WTC11 (cell line): Measurements from ENCODE around the gene TMEM178B. TPM values are rescaled to one million over a fixed set of nuclear protein-coding genes. Genes with fewer than 3 reads are reported as not detected.

Experiments
- ATAC-seq: fragments of 200-7000 bp; cut with Tn5 transposase; 2 replicates; pipeline ENCODE4 v1.10.0; 2021; ENCODE audit warnings: mild to moderate bottlenecking, moderate library complexity
- CTCF ChIA-PET: fragments of 300-600 bp; sonication (Branson Sonifier 250); formaldehyde crosslinking; loops from one replicate; lab custom pipeline; 2021; ENCODE audit warnings: antibody characterized with exemption; lab: Charles Lee
- POLR2A ChIA-PET: fragments of 350-600 bp; sonication (Branson Sonifier 250); formaldehyde crosslinking; loops from one replicate; lab custom pipeline; 2021; ENCODE audit warnings: antibody characterized with exemption; lab: Charles Lee
- DNase-seq: peaks from one replicate; pipeline ENCODE4 v3.0.0; 2021; ENCODE audit warnings: low spot score
- H3K27ac Mint-ChIP-seq: 2 replicates; pipeline ENCODE4 v1.8.0; 2021; ENCODE audit warnings: mixed read lengths
- H3K27me3 Mint-ChIP-seq: 2 replicates; pipeline ENCODE4 v1.8.0; 2021; ENCODE audit warnings: low read depth, mild to moderate bottlenecking, moderate library complexity, mixed read lengths
- H3K36me3 Mint-ChIP-seq: 2 replicates; pipeline ENCODE4 v1.8.0; 2021; ENCODE audit warnings: mixed read lengths
- H3K4me1 Mint-ChIP-seq: 2 replicates; pipeline ENCODE4 v1.8.0; 2022; ENCODE audit warnings: mixed read lengths
- H3K4me3 Mint-ChIP-seq: 2 replicates; pipeline ENCODE4 v1.8.0; 2021; ENCODE audit warnings: mild to moderate bottlenecking, moderate library complexity, mixed read lengths
- H3K9me3 Mint-ChIP-seq: 2 replicates; pipeline ENCODE4 v1.8.0; 2021; ENCODE audit warnings: mixed read lengths
- ATF2 ChIP-seq: sonication (generic); formaldehyde crosslinking; IDR thresholded peaks from 2 replicates; pipeline ENCODE4 v1.8.1; 2022; ENCODE audit warnings: low read depth, missing genetic modification reagents, borderline replicate concordance
- CTCF ChIP-seq: fragments of 200-600 bp; IDR thresholded peaks from 2 replicates; pipeline ENCODE4 v1.8.0; 2022; ENCODE audit warnings: antibody characterized with exemption
- ETV6 ChIP-seq: sonication (generic); formaldehyde crosslinking; IDR thresholded peaks from 2 replicates; pipeline ENCODE4 v1.8.1; 2022; ENCODE audit warnings: mild to moderate bottlenecking, missing genetic modification reagents
- FOXP1 ChIP-seq: sonication (generic); formaldehyde crosslinking; IDR thresholded peaks from 2 replicates; pipeline ENCODE4 v1.8.0; 2022; ENCODE audit warnings: missing genetic modification reagents, mild to moderate bottlenecking, moderate library complexity, borderline replicate concordance
- GABPB1 ChIP-seq: sonication (generic); formaldehyde crosslinking; IDR thresholded peaks from 2 replicates; pipeline ENCODE4 v1.8.1; 2023; ENCODE audit warnings: mild to moderate bottlenecking, missing genetic modification reagents
- GRHL2 ChIP-seq: fragments of 250-450 bp; sonication (Bioruptor Pico); IDR thresholded peaks from 2 replicates; pipeline ENCODE4 v1.8.0; 2022; ENCODE audit warnings: mild to moderate bottlenecking, moderate library complexity; ENCODE audit not compliant: insufficient replicate concordance, severe bottlenecking
- HMGA2 ChIP-seq: fragments of 250-450 bp; sonication (Bioruptor Pico); IDR thresholded peaks from 2 replicates; pipeline ENCODE4 v1.4.0; 2021; ENCODE audit warnings: mild to moderate bottlenecking, moderate library complexity
- JAZF1 ChIP-seq: fragments of 250-450 bp; sonication (Bioruptor Pico); IDR thresholded peaks from 2 replicates; pipeline ENCODE4 v1.9.0; 2021; ENCODE audit warnings: moderate library complexity, mild to moderate bottlenecking, inconsistent platforms
- NFATC4 ChIP-seq: fragments of 250-450 bp; sonication (Bioruptor Pico); IDR thresholded peaks from 2 replicates; pipeline ENCODE4 v1.9.0; 2021; ENCODE audit warnings: mild to moderate bottlenecking
- NR1H2 ChIP-seq: sonication (generic); formaldehyde crosslinking; IDR thresholded peaks from 2 replicates; pipeline ENCODE4 v1.9.0; 2021; ENCODE audit warnings: mild to moderate bottlenecking, moderate library complexity, missing genetic modification reagents
- RORB ChIP-seq: fragments of 250-450 bp; sonication (Bioruptor Pico); IDR thresholded peaks from 2 replicates; pipeline ENCODE4 v1.9.0; 2021; ENCODE audit warnings: mild to moderate bottlenecking
- TEAD1 ChIP-seq: sonication (generic); formaldehyde crosslinking; IDR thresholded peaks from 2 replicates; pipeline ENCODE4 v1.8.0; 2022; ENCODE audit warnings: mild to moderate bottlenecking, missing genetic modification reagents
- TP53 ChIP-seq: sonication (generic); formaldehyde crosslinking; IDR thresholded peaks from 2 replicates; pipeline ENCODE4 v1.8.1; 2023; ENCODE audit warnings: mild to moderate bottlenecking, missing genetic modification reagents
- ZNF512 ChIP-seq: sonication (generic); formaldehyde crosslinking; IDR thresholded peaks from 2 replicates; pipeline ENCODE4 v1.8.1; 2022; ENCODE audit warnings: missing genetic modification reagents, borderline replicate concordance
- ZNF532 ChIP-seq: fragments of 250-450 bp; sonication (Bioruptor Pico); IDR thresholded peaks from 2 replicates; pipeline ENCODE4 v1.9.0; 2021; ENCODE audit warnings: mild to moderate bottlenecking, borderline replicate concordance
- ZNF671 ChIP-seq: fragments of 250-450 bp; sonication (Bioruptor Pico); IDR thresholded peaks from 2 replicates; pipeline ENCODE4 v1.8.0; 2021; ENCODE audit warnings: mild to moderate bottlenecking
- total RNA-seq: library from RNA; stranded (reverse); gene quantifications from 3 replicates; pipeline ENCODE4 v1.2.3, GENCODE V29; 2021
- TF ChIP-seq, protein P1 (sequence below): sonication (generic); formaldehyde crosslinking; IDR thresholded peaks from 2 replicates; pipeline ENCODE4 v1.8.0; 2022; ENCODE audit warnings: missing genetic modification reagents
- TF ChIP-seq, protein P2 (sequence below): sonication (generic); formaldehyde crosslinking; IDR thresholded peaks from 2 replicates; pipeline ENCODE4 v1.8.1; 2022; ENCODE audit warnings: low read depth, mild to moderate bottlenecking, moderate library complexity, missing genetic modification reagents, borderline replicate concordance
- TF ChIP-seq, protein P3 (sequence below): sonication (generic); formaldehyde crosslinking; conservative IDR thresholded peaks from 2 replicates; pipeline ENCODE4 v1.8.1; 2022; ENCODE audit warnings: mild to moderate bottlenecking, missing genetic modification reagents
- TF ChIP-seq, protein P4 (sequence below): sonication (generic); formaldehyde crosslinking; conservative IDR thresholded peaks from 2 replicates; pipeline ENCODE4 v1.8.1; 2023; ENCODE audit warnings: mild to moderate bottlenecking, low read depth, missing genetic modification reagents, moderate library complexity

The TMEM178B gene
- total RNA-seq, 1 experiment from 2014 or later = 20.4 TPM

- CTCF ChIA-PET = interaction anchor here (1.0 to 2.5 kb wide), 2 partner anchors 25 to 321 kb away, joined by 3 to 4 read pairs; no protein-coding TSS in a partner anchor
- Mint-ChIP-seq H3K27me3 (no peaks in the 10 kb centered on the region), H3K36me3 (peaks cover 4% of the 10 kb centered on the region), H3K4me1 (peaks cover 27% of the 10 kb centered on the region), H3K9me3 (0 out of 2 replicates have a peak, but pooled peaks cover 4% of the 10 kb centered on the region), H3K27ac (no peak overlapping the region), H3K4me3 (no peak overlapping the region)
- ATAC-seq = peak; percentile 96
- DNase-seq = peak; percentile 72
- POLR2A ChIA-PET = no interaction called here
- TF ChIP-seq ATF2 (no peak), NR1H2 (no peak), TP53 (CRISPR knock-in tag) (peak; percentile 58; the same call in 1 of the 2 replicates), GRHL2 (CRISPR knock-in tag) (no peak), ZNF512 (CRISPR knock-in tag) (no peak), NFATC4 (CRISPR knock-in tag) (no peak), ZNF671 (CRISPR knock-in tag) (no peak), GABPB1 (CRISPR knock-in tag) (no peak), RORB (no peak), ETV6 (CRISPR knock-in tag) (peak; percentile 79), HMGA2 (CRISPR knock-in tag) (no peak), TEAD1 (CRISPR knock-in tag) (peak; percentile 56; the same call in 1 of the 2 replicates), FOXP1 (CRISPR knock-in tag) (no peak), ZNF532 (CRISPR knock-in tag) (no peak), JAZF1 (CRISPR knock-in tag) (no peak), CTCF (no peak)
- TF ChIP-seq, protein P1, sequence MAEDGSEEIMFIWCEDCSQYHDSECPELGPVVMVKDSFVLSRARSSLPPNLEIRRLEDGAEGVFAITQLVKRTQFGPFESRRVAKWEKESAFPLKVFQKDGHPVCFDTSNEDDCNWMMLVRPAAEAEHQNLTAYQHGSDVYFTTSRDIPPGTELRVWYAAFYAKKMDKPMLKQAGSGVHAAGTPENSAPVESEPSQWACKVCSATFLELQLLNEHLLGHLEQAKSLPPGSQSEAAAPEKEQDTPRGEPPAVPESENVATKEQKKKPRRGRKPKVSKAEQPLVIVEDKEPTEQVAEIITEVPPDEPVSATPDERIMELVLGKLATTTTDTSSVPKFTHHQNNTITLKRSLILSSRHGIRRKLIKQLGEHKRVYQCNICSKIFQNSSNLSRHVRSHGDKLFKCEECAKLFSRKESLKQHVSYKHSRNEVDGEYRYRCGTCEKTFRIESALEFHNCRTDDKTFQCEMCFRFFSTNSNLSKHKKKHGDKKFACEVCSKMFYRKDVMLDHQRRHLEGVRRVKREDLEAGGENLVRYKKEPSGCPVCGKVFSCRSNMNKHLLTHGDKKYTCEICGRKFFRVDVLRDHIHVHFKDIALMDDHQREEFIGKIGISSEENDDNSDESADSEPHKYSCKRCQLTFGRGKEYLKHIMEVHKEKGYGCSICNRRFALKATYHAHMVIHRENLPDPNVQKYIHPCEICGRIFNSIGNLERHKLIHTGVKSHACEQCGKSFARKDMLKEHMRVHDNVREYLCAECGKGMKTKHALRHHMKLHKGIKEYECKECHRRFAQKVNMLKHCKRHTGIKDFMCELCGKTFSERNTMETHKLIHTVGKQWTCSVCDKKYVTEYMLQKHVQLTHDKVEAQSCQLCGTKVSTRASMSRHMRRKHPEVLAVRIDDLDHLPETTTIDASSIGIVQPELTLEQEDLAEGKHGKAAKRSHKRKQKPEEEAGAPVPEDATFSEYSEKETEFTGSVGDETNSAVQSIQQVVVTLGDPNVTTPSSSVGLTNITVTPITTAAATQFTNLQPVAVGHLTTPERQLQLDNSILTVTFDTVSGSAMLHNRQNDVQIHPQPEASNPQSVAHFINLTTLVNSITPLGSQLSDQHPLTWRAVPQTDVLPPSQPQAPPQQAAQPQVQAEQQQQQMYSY (CRISPR knock-in tag) = no peak
- TF ChIP-seq, protein P2, sequence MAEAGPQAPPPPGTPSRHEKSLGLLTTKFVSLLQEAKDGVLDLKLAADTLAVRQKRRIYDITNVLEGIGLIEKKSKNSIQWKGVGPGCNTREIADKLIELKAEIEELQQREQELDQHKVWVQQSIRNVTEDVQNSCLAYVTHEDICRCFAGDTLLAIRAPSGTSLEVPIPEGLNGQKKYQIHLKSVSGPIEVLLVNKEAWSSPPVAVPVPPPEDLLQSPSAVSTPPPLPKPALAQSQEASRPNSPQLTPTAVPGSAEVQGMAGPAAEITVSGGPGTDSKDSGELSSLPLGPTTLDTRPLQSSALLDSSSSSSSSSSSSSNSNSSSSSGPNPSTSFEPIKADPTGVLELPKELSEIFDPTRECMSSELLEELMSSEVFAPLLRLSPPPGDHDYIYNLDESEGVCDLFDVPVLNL (CRISPR knock-in tag) = no peak
- TF ChIP-seq, protein P3, sequence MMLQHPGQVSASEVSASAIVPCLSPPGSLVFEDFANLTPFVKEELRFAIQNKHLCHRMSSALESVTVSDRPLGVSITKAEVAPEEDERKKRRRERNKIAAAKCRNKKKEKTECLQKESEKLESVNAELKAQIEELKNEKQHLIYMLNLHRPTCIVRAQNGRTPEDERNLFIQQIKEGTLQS = no peak
- TF ChIP-seq, protein P4, sequence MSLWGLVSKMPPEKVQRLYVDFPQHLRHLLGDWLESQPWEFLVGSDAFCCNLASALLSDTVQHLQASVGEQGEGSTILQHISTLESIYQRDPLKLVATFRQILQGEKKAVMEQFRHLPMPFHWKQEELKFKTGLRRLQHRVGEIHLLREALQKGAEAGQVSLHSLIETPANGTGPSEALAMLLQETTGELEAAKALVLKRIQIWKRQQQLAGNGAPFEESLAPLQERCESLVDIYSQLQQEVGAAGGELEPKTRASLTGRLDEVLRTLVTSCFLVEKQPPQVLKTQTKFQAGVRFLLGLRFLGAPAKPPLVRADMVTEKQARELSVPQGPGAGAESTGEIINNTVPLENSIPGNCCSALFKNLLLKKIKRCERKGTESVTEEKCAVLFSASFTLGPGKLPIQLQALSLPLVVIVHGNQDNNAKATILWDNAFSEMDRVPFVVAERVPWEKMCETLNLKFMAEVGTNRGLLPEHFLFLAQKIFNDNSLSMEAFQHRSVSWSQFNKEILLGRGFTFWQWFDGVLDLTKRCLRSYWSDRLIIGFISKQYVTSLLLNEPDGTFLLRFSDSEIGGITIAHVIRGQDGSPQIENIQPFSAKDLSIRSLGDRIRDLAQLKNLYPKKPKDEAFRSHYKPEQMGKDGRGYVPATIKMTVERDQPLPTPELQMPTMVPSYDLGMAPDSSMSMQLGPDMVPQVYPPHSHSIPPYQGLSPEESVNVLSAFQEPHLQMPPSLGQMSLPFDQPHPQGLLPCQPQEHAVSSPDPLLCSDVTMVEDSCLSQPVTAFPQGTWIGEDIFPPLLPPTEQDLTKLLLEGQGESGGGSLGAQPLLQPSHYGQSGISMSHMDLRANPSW = no peak
These were observed 259.6 kb downstream of the TMEM178B start for GRCh38 chr7:141333459-141333858.
